ENCODE results near the gene FAF2.

GRCh38 chr5:176535664-176536131, 87.5 kb downstream of the FAF2 start:
- no peak for TF ChIP-seq CTCF (conservative IDR thresholded peaks at IDR 0.05)
- TF ChIP-seq EZH2 (IDR thresholded peaks at IDR 0.05; ENCODE audit: low read depth), result no peak
